Adrenal gland (tissue), 5 donors: ENCODE measurements around the gene ADAM19.

Experiments used
- CTCF ChIP-seq, 6 experiments: fragments of 450-650 bp in 4 of 6; fragments of 200-600 bp in 2 of 6; sonication (generic) in 1 of 6; IDR thresholded peaks; 1 replicate in 5 of 6; 2 replicates in 1 of 6; pipeline versions ENCODE4 v1.5.1 to v1.8.0; 2016 to 2021; ENCODE audit warnings: antibody characterized with exemption in 6 of 6, mild to moderate bottlenecking in 2 of 6, moderate library complexity in 1 of 6
- POLR2A ChIP-seq, 2 donors: fragments of 450-650 bp; IDR thresholded peaks; one replicate each; pipeline ENCODE4 v1.6.1; 2017; ENCODE audit warnings: antibody characterized with exemption in 2 of 2, mild to moderate bottlenecking in 2 of 2, moderate library complexity in 1 of 2
- donor health status: DM: no; HTN: no; CAD: no.

DNA sequence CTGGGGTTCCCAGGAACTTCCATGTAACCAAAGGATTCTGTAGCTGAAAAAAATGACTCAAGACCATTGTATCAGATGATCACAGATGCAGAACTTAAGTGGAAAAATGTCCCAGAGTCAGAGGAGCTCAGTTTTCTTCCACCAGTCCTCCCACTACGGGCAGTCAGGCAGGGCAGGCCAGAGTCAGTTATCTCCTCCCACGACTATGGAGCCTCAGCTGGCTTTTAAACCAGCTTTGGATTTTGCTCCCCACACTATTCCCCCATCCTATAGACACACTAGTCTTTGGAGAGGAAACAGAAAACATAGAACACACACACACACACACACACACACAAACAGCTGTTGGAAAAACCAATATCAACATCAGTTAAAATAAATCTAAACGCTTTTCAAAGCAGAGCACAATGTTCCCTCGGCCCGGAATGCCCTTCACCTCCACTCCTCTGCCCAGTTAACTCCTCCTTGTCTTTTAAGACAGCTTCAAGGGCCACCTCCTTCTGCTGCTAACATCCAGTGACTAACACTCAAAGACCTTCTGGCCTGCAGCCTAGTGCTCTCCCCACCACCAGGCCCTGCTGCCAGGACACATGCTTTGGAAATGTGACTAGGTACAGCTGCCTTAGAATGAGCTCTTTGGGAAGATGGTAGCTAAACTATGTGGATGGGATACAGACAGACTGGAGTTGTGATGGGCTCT is 58.8 kb downstream of the ADAM19 start:
- no peak for TF ChIP-seq CTCF (IDR thresholded peaks at IDR 0.05)
- TF ChIP-seq POLR2A (IDR thresholded peaks at IDR 0.05): peak in 1 of 2 donors; percentile 62
